Measurements from ENCODE around the gene SLC18A3.

- TF ChIP-seq POLR2A (IDR thresholded peaks at IDR 0.05; ENCODE audit: low read length) (no peak), GATA1 (IDR thresholded peaks at IDR 0.05; ENCODE audit: low read depth, low read length) (no peak)
These were observed 612 bp upstream of the SLC18A3 start for GRCh38 chr10:49609283-49610113.
